Frontal cortex (tissue), 4 donors: Measurements from ENCODE around the gene ADAMTS2. TPM values are rescaled to one million over a fixed set of nuclear protein-coding genes. Genes with fewer than 3 reads are reported as not detected.

ENCODE experiments used
- DNase-seq, 2 donors: peaks; one replicate each; pipeline ENCODE4 v3.0.0; 2012; ENCODE audit warnings: low spot score in 2 of 2
- FAIRE-seq: peaks from 2 replicates; lab custom pipeline; 2012; peaks lifted over from hg19 to GRCh38; lab: Jason Lieb, UNC
- total RNA-seq: library from RNA; depleted of rRNA; stranded (reverse); fragments of >200 nt; gene quantifications from one replicate; pipeline ENCODE4 v1.2.3, GENCODE V29; 2014
- donor health status: control.
- donor health status: control.
- donor health status: control.

The ADAMTS2 gene
- 3.3 TPM for total RNA-seq

- FAIRE-seq (no peak), DNase-seq (peak; percentile 83)
Measured at GRCh38 chr5:179345433-179346321, at the start of gene ADAMTS2. Gene ADAMTS2 (minus strand): TSS chr5:179345461. CDS start chr5:179345328, 133 bp downstream.

GRCh38 chr5:179393078-179393477 is 47.8 kb upstream of the ADAMTS2 start:
- no peak for DNase-seq
- FAIRE-seq = no peak

DNA sequence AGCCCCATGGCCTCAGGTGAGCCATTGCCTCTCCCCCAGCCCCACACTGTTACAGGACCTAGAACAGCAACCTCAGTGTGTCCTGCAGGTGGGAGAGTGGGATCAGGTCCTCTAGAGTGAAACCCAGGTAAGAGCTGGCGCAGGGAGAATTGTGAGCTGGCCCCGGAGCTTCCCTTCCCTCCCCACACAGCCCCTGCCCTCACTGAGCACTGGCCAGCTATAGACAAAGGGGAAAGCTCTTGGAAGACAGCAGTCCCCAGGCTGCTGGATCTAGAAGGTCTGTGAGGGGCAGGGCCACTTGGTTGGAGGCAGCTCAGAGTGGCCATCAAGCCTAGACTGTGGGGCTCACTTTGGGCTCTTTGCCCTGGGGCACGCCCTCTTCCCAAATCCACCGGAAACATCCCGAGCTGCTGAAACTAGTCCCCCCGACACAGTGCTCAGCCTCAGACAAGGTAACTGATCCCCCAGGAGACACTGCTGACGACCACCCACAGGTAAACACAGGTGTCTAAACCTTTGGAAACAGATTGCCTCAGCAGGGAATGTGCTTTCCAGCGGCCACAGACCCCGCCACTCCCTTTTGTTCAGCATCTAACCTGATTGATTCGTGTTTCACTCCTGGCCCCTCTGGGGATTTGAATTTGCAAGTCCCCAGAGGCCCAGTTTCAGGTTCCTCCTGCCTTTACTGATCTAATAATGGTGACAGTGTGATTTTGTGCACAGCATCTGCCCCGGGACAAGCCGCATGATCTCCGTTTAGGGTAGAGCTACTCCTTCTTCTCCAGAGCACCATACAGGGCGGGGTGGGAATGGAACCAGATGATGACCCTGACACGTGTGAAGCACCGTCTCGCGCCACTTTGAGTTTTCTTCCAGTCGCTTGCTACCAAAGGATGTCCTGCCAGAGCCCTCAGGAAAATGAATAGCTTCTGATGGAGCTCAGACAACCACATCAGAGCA is 42.2 kb upstream of the ADAMTS2 start:
- DNase-seq = no peak
- no peak for FAIRE-seq

DNA sequence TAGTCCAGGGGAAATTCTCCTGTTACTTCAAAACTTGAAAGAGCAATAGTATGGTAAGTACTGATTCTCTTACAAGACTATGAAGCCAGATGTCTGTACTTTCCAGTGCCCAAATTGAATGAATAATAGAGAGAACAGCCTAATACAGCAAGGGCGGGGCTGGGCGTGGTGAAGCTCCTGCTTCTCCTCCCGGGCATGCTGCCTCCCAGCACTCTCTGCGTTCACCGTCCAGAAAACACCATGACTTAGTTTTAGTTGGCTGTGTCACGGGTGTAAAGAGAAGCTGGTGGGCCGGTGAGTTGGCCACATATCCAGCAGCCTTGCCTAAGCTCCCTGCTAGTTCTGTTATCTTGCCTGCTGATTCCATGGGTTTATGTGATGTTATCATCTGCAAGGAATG is 40.7 kb upstream of the ADAMTS2 start:
- DNase-seq (no peak), FAIRE-seq (no peak)

DNA sequence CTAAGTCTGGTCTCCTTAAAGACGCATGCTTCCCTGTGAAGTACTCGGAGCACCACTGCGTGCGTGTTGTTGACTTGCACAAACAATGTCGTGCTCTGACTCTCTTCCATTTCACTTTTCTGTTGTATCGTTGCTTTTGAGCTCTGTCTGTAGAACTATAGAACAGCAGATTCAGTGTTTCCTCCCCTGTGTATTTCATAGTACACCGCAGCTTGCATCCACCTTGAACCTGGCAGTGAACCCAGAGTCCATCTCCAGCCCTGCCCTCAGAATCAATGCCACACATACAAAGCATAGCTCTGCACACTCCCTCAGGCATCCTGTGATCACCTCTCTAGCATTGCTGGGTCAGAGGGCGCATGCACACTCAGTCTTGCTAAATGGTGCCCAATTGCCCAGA is 37.2 kb upstream of the ADAMTS2 start:
- no peak for DNase-seq
- no peak for FAIRE-seq

DNA sequence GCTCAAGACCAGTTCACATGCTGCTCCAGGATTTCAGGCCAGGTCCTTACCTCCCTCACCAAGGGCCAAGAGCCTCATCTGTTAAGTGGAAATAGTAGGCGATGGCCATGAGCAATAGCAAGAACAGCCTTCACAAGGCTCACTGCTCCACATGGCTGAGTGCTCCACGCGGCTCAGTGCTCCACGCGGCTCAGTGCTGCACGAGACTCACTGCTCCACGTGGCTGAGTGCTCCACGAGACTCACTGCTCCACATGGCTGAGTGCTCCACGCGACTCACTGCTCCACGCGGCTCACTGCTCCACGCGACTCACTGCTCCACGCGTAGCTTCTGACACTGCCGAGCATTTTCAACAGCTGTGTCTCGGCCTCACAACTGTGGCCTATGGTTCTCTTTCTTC is 36.4 kb upstream of the ADAMTS2 start:
- DNase-seq = no peak

GRCh38 chr5:179380211-179381035 is 35.2 kb upstream of the ADAMTS2 start:
- DNase-seq = no peak
- FAIRE-seq = no peak

More for the DNA sequence above, 36.4 kb upstream of the ADAMTS2 start:
- no peak for FAIRE-seq

GRCh38 chr5:179379321-179379890 is 34.1 kb upstream of the ADAMTS2 start:
- DNase-seq = no peak
- FAIRE-seq = no peak

DNA sequence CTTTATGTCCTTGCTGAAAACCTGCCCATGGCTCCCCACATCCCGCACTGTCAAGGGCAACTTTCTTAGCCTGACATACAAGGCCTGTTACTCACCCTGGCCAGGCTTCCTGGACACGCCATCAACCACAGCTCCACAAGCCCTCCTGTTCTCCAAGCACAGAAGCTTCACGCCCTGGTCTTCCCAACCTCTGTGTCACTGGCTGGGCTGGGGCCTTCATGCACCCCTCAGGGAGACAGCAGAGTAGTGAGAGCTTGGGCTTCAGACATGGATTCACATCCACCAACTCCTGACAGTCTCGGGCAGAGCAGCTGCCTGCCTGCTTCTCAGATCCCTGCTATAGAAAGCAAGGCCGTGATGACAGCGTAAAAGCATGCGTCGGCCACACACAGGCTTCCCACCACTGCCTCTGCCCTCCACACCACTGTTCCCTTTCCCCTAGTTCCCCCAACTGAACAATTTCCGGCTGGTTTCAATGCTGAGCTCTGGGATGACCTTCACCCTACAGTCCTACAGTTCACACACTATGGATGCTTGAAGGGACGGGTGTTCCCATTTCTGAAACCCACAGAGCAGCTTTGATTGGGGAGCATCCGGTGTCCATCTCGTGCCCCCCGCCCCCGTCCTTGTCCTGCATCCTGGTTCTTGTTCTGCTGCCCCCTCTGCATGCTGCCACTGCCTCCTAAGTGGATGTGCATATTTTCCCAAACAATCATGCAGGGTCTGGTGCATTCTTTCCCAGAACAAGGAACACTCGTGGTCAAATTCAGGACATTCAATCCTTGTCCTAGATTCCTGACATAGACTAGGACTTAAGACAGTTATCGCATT is 33.4 kb upstream of the ADAMTS2 start:
- peak in 1 of 2 donors; percentile 8 for DNase-seq
- FAIRE-seq = no peak

GRCh38 chr5:179378116-179378440 is 32.8 kb upstream of the ADAMTS2 start:
- DNase-seq = peak in 1 of 2 donors; percentile 5
- FAIRE-seq = no peak

DNA sequence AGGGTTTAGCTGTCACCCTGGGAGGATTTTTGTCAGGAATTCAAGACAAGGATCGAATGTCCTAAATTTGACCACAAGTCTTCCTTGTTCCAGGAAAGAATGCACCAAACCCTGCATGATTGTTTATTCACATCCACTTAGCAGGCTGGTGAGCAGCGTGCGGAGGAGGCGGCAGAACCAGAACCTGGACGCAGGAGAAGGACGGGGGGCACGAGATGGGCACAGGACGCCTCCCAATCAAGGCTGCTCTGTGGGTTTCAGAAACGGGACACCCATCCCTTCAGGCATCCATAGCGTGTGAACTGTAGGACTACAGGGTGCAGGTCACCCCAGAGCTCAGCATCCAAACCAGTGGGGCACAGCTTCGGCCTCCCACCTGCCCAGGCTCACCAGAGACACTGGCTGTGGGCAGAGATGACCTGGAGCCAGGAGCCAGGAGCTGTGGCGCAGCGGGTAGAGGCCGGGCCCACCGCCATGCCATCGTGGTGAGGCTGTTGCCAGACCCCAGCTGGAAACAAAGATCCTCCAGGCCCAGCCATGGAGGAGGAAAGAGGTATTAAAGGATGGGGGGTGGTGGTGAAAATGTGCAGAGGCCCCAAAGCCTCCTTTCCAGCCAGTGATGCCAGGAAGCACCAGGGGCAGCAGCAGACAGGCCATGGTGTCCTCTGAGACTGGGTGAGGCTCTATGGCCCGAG is 32.3 kb upstream of the ADAMTS2 start:
- DNase-seq (peak in 1 of 2 donors; percentile 3), FAIRE-seq (no peak)

GRCh38 chr5:179376701-179377420 is 31.6 kb upstream of the ADAMTS2 start:
- DNase-seq = no peak
- no peak for FAIRE-seq

GRCh38 chr5:179375831-179376365 is 30.6 kb upstream of the ADAMTS2 start:
- FAIRE-seq = no peak
- no peak for DNase-seq

- FAIRE-seq = no peak
- no peak for DNase-seq
Measured at GRCh38 chr5:179375236-179375685, 30.0 kb upstream of the ADAMTS2 start.

- no peak for DNase-seq
Measured at GRCh38 chr5:179374506-179375235, 29.4 kb upstream of the ADAMTS2 start.

GRCh38 chr5:179373961-179374505 is 28.8 kb upstream of the ADAMTS2 start:
- DNase-seq (no peak), FAIRE-seq (no peak)

More at GRCh38 chr5:179374506-179375235, 29.4 kb upstream of the ADAMTS2 start:
- FAIRE-seq = no peak
